ENCODE measurements around the gene RASL10B. TPM values are rescaled to one million over a fixed set of nuclear protein-coding genes. Genes with fewer than 3 reads are reported as not detected.

RASL10B gene
- total RNA-seq, 2 donors from 2014 or later, result 2.4 to 24.1 TPM

- no peak overlapping the region for H3K27ac ChIP-seq
- no peak overlapping the region for H3K4me3 ChIP-seq
- no peak for TF ChIP-seq CTCF (IDR thresholded peaks at IDR 0.05)
- no peak for DNase-seq (ENCODE audit: low spot score)
- no peaks in the 10 kb centered on the region for H3K27me3 ChIP-seq (replicated peaks; ENCODE audit: insufficient read depth)
- H3K36me3 ChIP-seq, result no peaks in the 10 kb centered on the region
- H3K4me1 ChIP-seq (ENCODE audit: control insufficient read depth in 1 of 2, low read depth in 2 of 2), result peaks cover 5 to 32% of the 10 kb centered on the region in 2 donors
- no peaks in the 10 kb centered on the region for H3K9me3 ChIP-seq
- no peak for ATAC-seq (ENCODE audit: insufficient number of reproducible peaks, low FRiP score, low read depth)
Observed at GRCh38 chr17:35730400-35731005, 936 bp upstream of the RASL10B start.

GRCh38 chr17:35731917-35732805 is 722 bp downstream of the RASL10B start:
- Histone ChIP-seq H3K27me3 (replicated peaks; ENCODE audit: insufficient read depth) (no peaks in the 10 kb centered on the region), H3K36me3 (no peaks in the 10 kb centered on the region), H3K4me1 (ENCODE audit: control insufficient read depth in 1 of 2, low read depth in 2 of 2) (peaks cover 5 to 17% of the 10 kb centered on the region in 2 donors), H3K4me3 (peak overlapping the region; percentile 82), H3K27ac (no peak overlapping the region), H3K9me3 (no peaks in the 10 kb centered on the region)
- no peak for TF ChIP-seq CTCF (IDR thresholded peaks at IDR 0.05)
- ATAC-seq (ENCODE audit: insufficient number of reproducible peaks, low FRiP score, low read depth) (no peak), DNase-seq (ENCODE audit: low spot score) (no peak)

- ATAC-seq (ENCODE audit: insufficient number of reproducible peaks, low FRiP score, low read depth) (no peak), DNase-seq (ENCODE audit: low spot score) (no peak)
- no peak for TF ChIP-seq CTCF (IDR thresholded peaks at IDR 0.05)
- Histone ChIP-seq H3K9me3 (no peaks in the 10 kb centered on the region), H3K36me3 (no peaks in the 10 kb centered on the region), H3K27ac (no peak overlapping the region), H3K27me3 (replicated peaks; ENCODE audit: insufficient read depth) (no peaks in the 10 kb centered on the region), H3K4me3 (peak overlapping the region; percentile 82), H3K4me1 (ENCODE audit: control insufficient read depth in 1 of 2, low read depth in 2 of 2) (peaks cover 5 to 14% of the 10 kb centered on the region in 2 donors)
Observed at GRCh38 chr17:35732806-35733136, 1.3 kb downstream of the RASL10B start.

- Histone ChIP-seq H3K36me3 (no peaks in the 10 kb centered on the region), H3K27me3 (replicated peaks; ENCODE audit: insufficient read depth) (no peaks in the 10 kb centered on the region), H3K4me3 (no peak overlapping the region), H3K4me1 (ENCODE audit: control insufficient read depth in 1 of 2, low read depth in 2 of 2) (peaks cover 5 to 14% of the 10 kb centered on the region in 2 donors), H3K9me3 (no peaks in the 10 kb centered on the region), H3K27ac (no peak overlapping the region)
- no peak for TF ChIP-seq CTCF (IDR thresholded peaks at IDR 0.05)
- ATAC-seq (ENCODE audit: insufficient number of reproducible peaks, low FRiP score, low read depth) (no peak), DNase-seq (ENCODE audit: low spot score) (no peak)
Observed at GRCh38 chr17:35733366-35733765, 1.9 kb downstream of the RASL10B start.

GRCh38 chr17:35734396-35734795 is 3.0 kb downstream of the RASL10B start:
- TF ChIP-seq CTCF (IDR thresholded peaks at IDR 0.05), result no peak
- no peak for ATAC-seq (ENCODE audit: insufficient number of reproducible peaks, low FRiP score, low read depth)
- no peak for DNase-seq (ENCODE audit: low spot score)

More at GRCh38 chr17:35734396-35734795, 3.0 kb downstream of the RASL10B start:
- Histone ChIP-seq H3K4me1 (ENCODE audit: control insufficient read depth in 1 of 2, low read depth in 2 of 2) (peaks cover 5 to 14% of the 10 kb centered on the region in 2 donors), H3K9me3 (no peaks in the 10 kb centered on the region), H3K27ac (no peak overlapping the region), H3K27me3 (replicated peaks; ENCODE audit: insufficient read depth) (no peaks in the 10 kb centered on the region), H3K4me3 (no peak overlapping the region), H3K36me3 (no peaks in the 10 kb centered on the region)
